ENCODE data around the gene NRP1. TPM values are rescaled to one million over a fixed set of nuclear protein-coding genes. Genes with fewer than 3 reads are reported as not detected.
"Not testable (repeated sequence)": the region's sequence is repeated elsewhere in the genome, so short reads cannot be mapped to it uniquely, and the experiment has no call there.

The NRP1 gene
- 100 to 1,000 TPM; 146 to 158 (median 155) TPM for polyA plus RNA-seq (ENCODE audit: insufficient read length in 4 of 4)

GRCh38 chr10:33334153-33334804 lies at the start of gene NRP1:
NRP1 (minus strand) TSS chr10:33334667; CDS start chr10:33334382, 285 bp downstream.
- no peak for DNase-seq (ENCODE audit: low read depth in 4 of 4, low spot score in 3 of 4)

GRCh38 chr10:33384201-33384600 lies 49.7 kb upstream of the NRP1 start:
- not testable (repeated sequence) for DNase-seq (ENCODE audit: low read depth in 4 of 4, low spot score in 3 of 4)

GRCh38 chr10:33382921-33383713 lies 48.6 kb upstream of the NRP1 start:
- no peak for DNase-seq (ENCODE audit: low read depth in 4 of 4, low spot score in 3 of 4)

GRCh38 chr10:33382216-33382600 lies 47.7 kb upstream of the NRP1 start:
- DNase-seq (ENCODE audit: low read depth in 4 of 4, low spot score in 3 of 4), result no peak

GRCh38 chr10:33381451-33382215 lies 47.2 kb upstream of the NRP1 start:
- no peak for DNase-seq (ENCODE audit: low read depth in 4 of 4, low spot score in 3 of 4)

GRCh38 chr10:33377658-33378025 lies 43.2 kb upstream of the NRP1 start:
- no peak for DNase-seq (ENCODE audit: low read depth in 4 of 4, low spot score in 3 of 4)

GRCh38 chr10:33376976-33377657 lies 42.6 kb upstream of the NRP1 start:
- DNase-seq (ENCODE audit: low read depth in 4 of 4, low spot score in 3 of 4), result no peak

- DNase-seq (ENCODE audit: low read depth in 4 of 4, low spot score in 3 of 4), result no peak
Observed at GRCh38 chr10:33376476-33376875, 42.0 kb upstream of the NRP1 start.

GRCh38 chr10:33373263-33373662 lies 38.8 kb upstream of the NRP1 start:
- no peak for DNase-seq (ENCODE audit: low read depth in 4 of 4, low spot score in 3 of 4)

GRCh38 chr10:33371234-33371633 lies 36.8 kb upstream of the NRP1 start:
- no peak for DNase-seq (ENCODE audit: low read depth in 4 of 4, low spot score in 3 of 4)

- no peak for DNase-seq (ENCODE audit: low read depth in 4 of 4, low spot score in 3 of 4)
Observed at GRCh38 chr10:33370434-33370930, 36.0 kb upstream of the NRP1 start.

- no peak for DNase-seq (ENCODE audit: low read depth in 4 of 4, low spot score in 3 of 4)
Observed at GRCh38 chr10:33368086-33368485, 33.6 kb upstream of the NRP1 start.

- DNase-seq (ENCODE audit: low read depth in 4 of 4, low spot score in 3 of 4), result no peak
Observed at GRCh38 chr10:33365871-33366411, 31.5 kb upstream of the NRP1 start.

- DNase-seq (ENCODE audit: low read depth in 4 of 4, low spot score in 3 of 4), result no peak
Observed at GRCh38 chr10:33365301-33365700, 30.8 kb upstream of the NRP1 start.

- no peak for DNase-seq (ENCODE audit: low read depth in 4 of 4, low spot score in 3 of 4)
Observed at GRCh38 chr10:33363106-33363505, 28.6 kb upstream of the NRP1 start.

GRCh38 chr10:33358016-33358415 lies 23.5 kb upstream of the NRP1 start:
- DNase-seq (ENCODE audit: low read depth in 4 of 4, low spot score in 3 of 4), result no peak

GRCh38 chr10:33355274-33355673 lies 20.8 kb upstream of the NRP1 start:
- DNase-seq (ENCODE audit: low read depth in 4 of 4, low spot score in 3 of 4), result no peak

- no peak for DNase-seq (ENCODE audit: low read depth in 4 of 4, low spot score in 3 of 4)
Observed at GRCh38 chr10:33353853-33354252, 19.4 kb upstream of the NRP1 start.

- no peak for DNase-seq (ENCODE audit: low read depth in 4 of 4, low spot score in 3 of 4)
Observed at GRCh38 chr10:33353334-33353733, 18.9 kb upstream of the NRP1 start.

GRCh38 chr10:33352615-33353014 lies 18.1 kb upstream of the NRP1 start:
- DNase-seq (ENCODE audit: low read depth in 4 of 4, low spot score in 3 of 4), result no peak
